ENCODE measurements around the gene XYLT2. TPM values are rescaled to one million over a fixed set of nuclear protein-coding genes. Genes with fewer than 3 reads are reported as not detected.

XYLT2 gene
- total RNA-seq, 4 donors from 2014 or later, result 27.6 to 32.3 (median 29.9) TPM

DNA sequence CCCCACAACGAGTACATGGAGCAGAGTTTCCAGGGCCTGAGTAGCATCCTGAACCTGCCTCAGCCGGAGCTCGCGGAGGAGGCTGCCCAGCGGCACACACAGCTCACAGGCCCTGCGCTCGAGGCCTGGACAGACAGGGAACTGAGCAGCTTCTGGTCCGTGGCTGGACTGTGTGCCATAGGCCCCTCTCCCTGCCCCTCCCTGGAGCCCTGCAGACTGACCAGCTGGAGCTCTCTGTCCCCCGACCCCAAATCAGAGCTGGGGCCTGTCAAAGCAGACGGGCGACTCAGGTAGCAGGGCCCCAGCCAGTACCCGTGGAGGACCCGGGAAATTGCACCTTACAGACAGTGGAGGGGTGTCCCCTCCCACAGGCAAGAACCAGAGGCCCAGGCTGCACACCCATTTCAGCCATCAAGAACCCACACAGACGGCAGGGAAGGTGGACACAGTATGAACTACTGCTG is 14.1 kb downstream of the XYLT2 start:
- peaks cover 0 to 28% (median 17%) of the 10 kb centered on the region in 4 donors for H3K4me1 ChIP-seq
- no peak overlapping the region for H3K27ac ChIP-seq
- H3K27me3 ChIP-seq, result no peaks in the 10 kb centered on the region
- H3K4me3 ChIP-seq, result no peak overlapping the region
- TF ChIP-seq EP300 (IDR thresholded peaks at IDR 0.05) (no peak), CTCF (IDR thresholded peaks at IDR 0.05) (no peak), POLR2A (IDR thresholded peaks at IDR 0.05) (no peak)
- DNase-seq (ENCODE audit: low spot score in 2 of 2), result no peak
- peaks cover 0 to 65% (median 13%) of the 10 kb centered on the region in 3 donors for H3K36me3 ChIP-seq
- WGBS, 2 donors, result 65 to 83% methylated on average over 7 to 8 of the region's 14 CpGs
- no peaks in the 10 kb centered on the region for H3K9me3 ChIP-seq

DNA sequence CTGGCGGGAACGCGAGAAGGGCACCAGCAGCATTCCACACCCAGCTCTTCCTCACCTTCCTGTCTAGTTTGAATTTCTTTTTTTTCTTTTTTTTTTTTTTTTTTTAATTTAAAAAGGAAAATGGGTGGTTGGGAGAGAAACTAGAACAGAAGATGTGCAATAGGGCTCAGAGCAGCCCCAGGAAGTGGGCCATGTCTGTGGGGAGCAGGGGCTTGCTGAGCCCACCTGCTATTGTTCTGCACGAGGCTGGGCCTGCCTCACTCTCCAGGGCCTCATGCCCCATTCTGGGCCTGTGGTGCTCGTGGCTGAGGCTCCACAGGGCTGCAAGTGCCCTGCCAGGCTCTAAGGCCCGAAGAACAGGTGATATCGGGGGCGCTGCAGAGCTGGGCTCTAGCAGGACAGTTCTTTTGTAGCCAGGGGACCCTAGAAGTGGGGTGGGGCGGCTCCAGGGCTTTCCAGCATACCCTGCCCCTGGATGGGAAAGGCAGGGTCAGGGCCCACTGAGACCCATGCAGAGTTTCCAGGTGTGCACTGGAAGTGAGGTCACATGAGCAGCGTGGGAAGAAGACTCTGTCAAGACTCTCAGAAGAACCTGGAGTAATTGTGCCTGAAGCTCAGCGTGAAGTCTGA is 14.7 kb downstream of the XYLT2 start:
- no peak for DNase-seq (ENCODE audit: low spot score in 2 of 2)
- H3K36me3 ChIP-seq, result peaks cover 0 to 65% (median 13%) of the 10 kb centered on the region in 3 donors

GRCh38 chr17:50361561-50362480 is 15.9 kb downstream of the XYLT2 start:
- Histone ChIP-seq H3K27me3 (no peaks in the 10 kb centered on the region), H3K9me3 (no peaks in the 10 kb centered on the region), H3K4me1 (peaks cover 0 to 28% (median 17%) of the 10 kb centered on the region in 4 donors), H3K4me3 (no peak overlapping the region), H3K27ac (peak overlapping the region in 2 of 4 donors; percentile 3 to 42), H3K36me3 (peaks cover 0 to 65% (median 6%) of the 10 kb centered on the region in 3 donors)
- DNase-seq (ENCODE audit: low spot score in 2 of 2), result peak in 1 of 2 donors; percentile 35
- no peak for TF ChIP-seq POLR2A (IDR thresholded peaks at IDR 0.05)
- TF ChIP-seq CTCF (IDR thresholded peaks at IDR 0.05), result peak; percentile 60 to 75 (median 70)
- 30 to 37% methylated on average over 11 of the region's 11 CpGs for WGBS, 2 donors

More for the DNA sequence above, 14.7 kb downstream of the XYLT2 start:
- H3K4me1 ChIP-seq, result peaks cover 0 to 28% (median 17%) of the 10 kb centered on the region in 4 donors
- WGBS, 2 donors, result 81 to 86% methylated on average over 10 to 11 of the region's 11 CpGs
- TF ChIP-seq POLR2A (IDR thresholded peaks at IDR 0.05) (no peak), CTCF (IDR thresholded peaks at IDR 0.05) (no peak), EP300 (IDR thresholded peaks at IDR 0.05) (no peak)
- no peak overlapping the region for H3K4me3 ChIP-seq
- H3K27ac ChIP-seq, result no peak overlapping the region
- H3K9me3 ChIP-seq, result no peaks in the 10 kb centered on the region
- no peaks in the 10 kb centered on the region for H3K27me3 ChIP-seq

- TF ChIP-seq POLR2A (IDR thresholded peaks at IDR 0.05), result no peak
- no peak for TF ChIP-seq EP300 (IDR thresholded peaks at IDR 0.05)
- no peak for TF ChIP-seq CTCF (IDR thresholded peaks at IDR 0.05)
- WGBS, 2 donors, result 62 to 65% methylated on average over 7 of the region's 7 CpGs
- Histone ChIP-seq H3K4me3 (no peak overlapping the region), H3K9me3 (no peaks in the 10 kb centered on the region), H3K4me1 (peaks cover 0 to 28% (median 17%) of the 10 kb centered on the region in 4 donors), H3K27me3 (no peaks in the 10 kb centered on the region), H3K27ac (peak overlapping the region in 1 of 4 donors; percentile 3), H3K36me3 (peaks cover 0 to 65% (median 9%) of the 10 kb centered on the region in 3 donors)
- DNase-seq (ENCODE audit: low spot score in 2 of 2), result no peak
These were observed 16.7 kb downstream of the XYLT2 start for GRCh38 chr17:50362661-50363060.

All from tibial nerve (tissue), 4 donors.